Stimulated activated CD4-positive, alpha-beta T cell treated with anti-CD3 and anti-CD28 coated beads, Interleukin-1b, Interleukin-23, amount 100 ng/mL, for 48 hours (primary cell): ENCODE results near the gene KAZN.

ENCODE experiments used
- DNase-seq: peaks from one replicate; pipeline ENCODE4 v3.0.0-alpha.2; 2020

Gene KAZN

GRCh38 chr1:14895727-14896126 is 297.2 kb downstream of the KAZN start:
- DNase-seq, result no peak

GRCh38 chr1:14896381-14897079 is 298.0 kb downstream of the KAZN start:
- DNase-seq, result no peak

DNA sequence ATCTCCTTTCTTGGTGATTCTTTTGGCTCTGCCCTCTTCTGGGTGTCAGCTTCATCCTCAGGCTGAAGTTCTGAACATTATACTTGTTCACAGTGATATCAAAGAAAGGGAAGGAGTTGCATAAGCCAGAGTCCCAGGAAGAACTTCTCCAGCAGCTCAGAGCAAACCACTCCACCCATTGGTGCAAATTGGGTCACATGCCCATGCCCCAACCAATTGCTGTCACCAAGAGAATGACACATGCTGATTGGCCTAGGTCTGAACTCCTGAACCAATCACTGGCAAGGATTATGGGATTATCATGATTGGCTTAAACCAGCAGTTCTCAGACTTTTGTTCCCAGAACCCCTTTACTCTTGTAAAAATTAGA is 298.6 kb downstream of the KAZN start:
- no peak for DNase-seq

DNA sequence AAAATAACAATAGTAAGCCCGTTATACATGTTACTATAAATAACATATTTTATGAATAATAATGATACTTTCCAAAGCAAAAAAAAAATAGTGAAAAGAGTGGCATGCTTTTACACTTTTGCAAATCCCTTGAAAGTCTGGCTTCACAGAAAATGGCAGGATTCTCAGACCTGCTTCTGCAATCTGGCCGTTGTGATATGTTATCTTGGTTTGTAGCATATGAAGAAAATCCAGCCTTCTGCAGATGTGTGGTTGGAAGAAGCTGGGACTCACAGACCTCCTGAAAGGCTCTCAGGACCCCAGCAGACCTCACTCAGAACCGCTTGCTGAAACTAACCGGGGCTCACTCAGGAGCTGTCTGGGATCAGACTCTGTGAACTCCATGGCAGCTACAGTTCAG is 299.1 kb downstream of the KAZN start:
- no peak for DNase-seq

- DNase-seq, result no peak
These were observed 299.6 kb downstream of the KAZN start for GRCh38 chr1:14897997-14898645.

DNA sequence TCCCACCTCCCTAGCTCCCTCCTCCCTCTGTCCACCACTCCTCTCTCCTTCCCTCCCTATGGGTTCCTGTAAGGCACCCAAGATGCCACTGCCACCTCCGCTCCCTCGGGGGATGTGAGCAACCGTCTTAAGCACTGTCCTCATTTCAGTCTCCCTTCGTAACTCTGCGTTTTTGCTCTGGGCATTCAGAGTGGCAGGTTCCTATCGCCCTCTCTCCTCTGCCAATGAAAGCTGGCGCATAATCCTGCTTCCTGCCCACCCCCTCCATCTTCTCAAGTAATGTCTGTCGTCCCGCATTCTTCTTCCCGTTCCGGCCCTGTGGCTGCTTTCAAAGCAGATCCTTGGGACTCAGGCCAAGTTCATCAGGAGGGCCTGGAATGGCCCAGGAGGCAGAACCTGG is 301.2 kb downstream of the KAZN start:
- DNase-seq, result no peak

DNA sequence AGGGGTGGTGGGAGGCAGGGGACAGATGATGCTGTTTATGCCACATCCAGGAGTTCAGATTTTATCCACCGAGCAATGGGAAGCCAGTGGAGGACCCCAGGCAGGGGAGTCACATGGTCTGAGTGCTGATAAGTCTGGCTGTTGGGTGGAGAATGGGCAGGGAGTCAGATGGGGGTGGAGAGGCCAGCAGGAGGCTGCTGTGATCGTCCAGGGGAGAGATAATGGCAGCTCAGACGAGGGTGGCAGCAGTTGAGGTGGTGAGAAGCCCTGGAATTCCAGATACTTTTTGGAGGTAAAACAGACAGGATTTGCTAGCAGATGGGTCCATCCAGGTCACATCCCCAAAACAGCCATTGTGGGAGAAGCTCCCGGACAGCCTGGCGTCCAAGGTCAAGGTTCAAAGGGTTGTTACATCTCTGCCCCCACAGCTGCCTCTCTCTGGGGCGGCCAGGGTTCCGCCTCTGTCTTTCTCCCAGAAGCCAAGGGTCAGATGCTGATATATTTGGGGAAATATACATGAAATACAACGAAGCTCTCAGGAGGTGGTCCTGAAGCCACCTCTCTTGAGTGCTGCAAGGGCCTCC is 303.0 kb downstream of the KAZN start:
- DNase-seq, result no peak

DNA sequence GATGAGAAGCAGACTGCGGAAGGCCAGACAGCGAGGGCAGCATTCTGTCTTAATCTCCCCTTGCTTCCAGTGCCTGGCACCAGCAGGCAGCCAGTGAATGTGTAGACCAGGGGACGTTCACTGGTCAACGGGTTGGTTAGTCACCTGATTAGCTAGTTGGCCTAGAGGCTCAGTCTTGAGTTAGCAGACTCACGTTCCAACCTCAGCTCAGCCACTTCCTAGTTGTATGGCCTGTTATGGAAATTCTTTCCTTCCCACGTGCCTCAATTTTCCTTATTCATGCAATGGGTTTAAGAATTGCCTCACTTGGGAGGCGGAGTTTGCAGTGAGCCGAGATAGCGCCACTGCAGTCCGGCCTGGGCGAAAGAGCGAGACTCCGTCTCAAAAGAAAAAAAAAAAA is 305.4 kb downstream of the KAZN start:
- no peak for DNase-seq

- DNase-seq, result no peak
These were observed 308.2 kb downstream of the KAZN start for GRCh38 chr1:14906665-14907064.

- no peak for DNase-seq
These were observed 308.9 kb downstream of the KAZN start for GRCh38 chr1:14907416-14907815.

DNA sequence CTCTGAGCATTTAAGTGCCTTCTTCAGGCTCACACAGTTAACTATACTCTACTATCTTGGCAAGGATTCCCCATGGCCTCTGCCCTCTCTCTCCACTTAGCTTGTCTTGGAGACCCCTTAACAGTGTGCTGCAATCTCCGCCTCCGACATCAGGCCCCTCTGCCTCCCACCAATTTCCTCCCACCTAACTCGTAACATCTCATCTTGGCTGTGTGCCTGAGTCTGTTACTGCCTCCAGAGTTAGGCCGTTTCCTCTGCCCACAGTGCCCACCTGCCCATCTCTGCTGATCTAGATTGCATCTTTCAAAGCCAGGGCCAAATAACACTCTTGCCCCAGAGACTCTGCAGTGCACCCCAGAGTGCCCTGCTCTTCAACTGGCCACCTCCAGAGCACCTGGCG is 310.8 kb downstream of the KAZN start:
- DNase-seq, result no peak

DNA sequence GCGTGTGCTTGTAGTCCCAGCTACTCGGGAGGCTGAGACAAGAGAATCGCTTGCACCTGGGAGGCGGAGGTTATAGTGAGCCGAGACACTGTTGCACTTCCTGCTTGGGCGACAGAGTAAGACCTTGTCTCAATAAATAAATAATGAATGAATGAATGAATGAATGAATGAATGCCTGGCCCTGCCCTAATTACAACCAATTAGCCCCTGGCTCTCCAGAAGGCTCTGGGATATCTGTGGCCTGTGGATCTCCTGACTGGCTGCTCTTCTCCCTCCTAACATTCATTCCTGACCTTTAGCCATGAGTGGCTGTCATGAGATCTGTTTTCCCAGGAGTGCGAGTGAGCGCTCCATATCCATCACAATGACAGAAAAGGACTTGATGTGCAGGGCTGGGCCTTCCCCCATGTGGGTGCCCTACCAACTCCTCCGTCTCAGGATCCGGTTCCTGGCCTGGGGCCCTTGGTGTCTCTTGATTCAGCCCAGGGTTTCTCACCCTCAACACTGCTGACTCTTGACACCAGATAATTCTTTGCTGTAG is 311.5 kb downstream of the KAZN start:
- no peak for DNase-seq

GRCh38 chr1:14910984-14911721 is 312.7 kb downstream of the KAZN start:
- no peak for DNase-seq

DNA sequence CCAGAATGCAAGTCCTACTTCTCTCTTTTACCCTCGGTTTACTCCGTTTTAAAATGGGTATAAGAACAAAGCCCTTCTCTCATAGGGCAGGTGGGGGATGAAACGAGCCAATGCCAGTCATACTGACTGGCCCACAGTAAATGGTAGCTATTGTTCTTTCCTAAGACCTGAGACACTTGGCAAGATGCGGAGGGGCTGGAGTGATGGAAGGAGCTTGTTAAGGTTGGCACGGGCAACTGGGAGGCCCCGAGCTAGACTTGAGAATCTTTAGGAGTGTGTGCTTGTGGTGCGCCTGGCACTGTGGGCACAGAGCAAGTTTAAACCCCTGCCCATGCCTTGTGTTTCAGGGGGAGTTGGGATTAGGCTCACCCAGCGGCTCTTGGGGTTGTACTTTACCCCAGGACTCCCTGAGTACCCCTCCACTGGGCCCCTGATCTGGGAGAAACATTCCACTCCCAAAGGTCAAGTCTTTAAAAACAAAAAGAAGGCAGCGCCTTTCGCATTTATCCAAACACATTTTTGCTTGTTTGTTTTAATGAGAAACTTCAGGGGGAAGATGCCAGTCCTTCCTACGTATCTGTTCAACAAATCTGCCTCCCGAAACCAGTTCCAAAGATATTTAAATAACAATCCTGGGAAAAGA is 314.5 kb downstream of the KAZN start:
- DNase-seq, result no peak

DNA sequence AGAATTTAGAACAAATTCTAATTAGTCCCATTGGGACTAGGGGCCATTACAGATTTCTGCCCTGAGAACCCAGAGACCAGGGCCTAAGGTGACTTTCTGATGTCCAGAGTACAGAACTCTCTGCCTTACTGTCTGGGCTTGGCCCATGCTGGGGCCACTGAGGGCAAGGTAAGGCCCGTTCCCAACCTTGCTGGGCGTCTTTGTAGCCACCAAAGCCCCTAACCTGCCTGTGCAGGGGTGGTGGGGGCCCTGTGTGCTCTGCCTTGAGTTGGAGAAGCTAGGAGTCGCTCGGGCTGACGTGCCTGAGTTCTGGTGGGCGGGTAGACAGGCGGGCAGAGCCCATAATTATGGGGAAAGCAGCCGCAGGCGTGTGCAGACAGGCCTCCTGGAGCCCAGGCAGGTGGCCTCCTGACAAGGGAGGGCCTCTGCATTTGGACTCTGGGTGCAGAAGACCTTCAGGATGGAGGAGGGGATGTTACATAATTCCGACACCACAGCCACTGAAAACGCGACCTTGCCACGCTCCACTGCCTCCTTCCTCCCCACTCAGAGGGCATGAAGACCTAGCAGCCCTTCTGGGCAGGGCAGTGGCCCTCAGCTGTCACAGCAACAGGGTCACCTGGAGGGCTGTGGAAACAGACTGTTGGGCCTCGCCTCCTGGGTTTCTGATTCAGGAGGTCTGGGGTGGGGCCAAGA is 315.1 kb downstream of the KAZN start:
- no peak for DNase-seq

- DNase-seq, result no peak
These were observed 316.0 kb downstream of the KAZN start for GRCh38 chr1:14914351-14914988.

- DNase-seq, result peak; percentile 32
These were observed 317.0 kb downstream of the KAZN start for GRCh38 chr1:14915356-14916054.

GRCh38 chr1:14919289-14919688 is 320.8 kb downstream of the KAZN start:
- no peak for DNase-seq

DNA sequence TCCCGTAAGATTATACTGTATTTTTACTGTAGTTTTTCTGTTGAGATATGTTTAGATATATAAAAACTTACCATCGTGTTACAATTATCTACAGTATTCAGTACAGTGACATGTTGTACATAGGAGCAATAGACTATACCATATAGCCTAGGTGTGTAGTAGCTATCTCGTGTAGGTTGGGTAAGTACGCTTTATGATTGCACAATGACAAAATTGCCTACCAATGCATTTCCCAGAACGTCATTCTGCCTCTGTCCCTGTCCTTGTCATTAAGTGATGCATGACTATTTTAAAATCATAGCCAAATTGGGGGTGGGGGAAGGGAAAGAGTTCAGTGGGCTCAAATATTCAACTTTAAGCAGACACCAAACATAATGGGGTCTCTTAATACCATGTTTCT is 321.3 kb downstream of the KAZN start:
- no peak for DNase-seq

DNA sequence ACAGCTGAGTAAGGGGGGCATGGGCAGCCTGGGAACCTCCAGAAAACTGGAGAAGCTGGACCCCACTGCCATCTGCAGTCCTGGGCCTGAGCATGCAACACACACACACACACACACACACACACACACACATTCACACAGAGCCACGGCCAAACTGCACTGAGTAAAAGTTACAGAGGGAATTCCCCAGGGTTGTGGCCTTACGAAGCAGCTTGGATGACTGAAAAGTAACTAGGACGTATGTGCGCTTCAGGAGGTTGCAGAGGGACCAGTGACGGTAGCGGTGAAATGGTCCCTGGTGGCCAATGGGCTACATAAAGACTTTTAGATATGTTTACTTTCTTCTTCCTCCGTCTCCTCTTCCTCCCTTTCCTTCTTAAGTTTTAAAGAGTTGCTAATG is 322.6 kb downstream of the KAZN start:
- DNase-seq, result no peak
